HG03520 (cell line): ENCODE measurements around the gene TSGA10.
"Not testable (repeated sequence)": the region's sequence is repeated elsewhere in the genome, so short reads cannot be mapped to it uniquely, and the experiment has no call there.

Source experiments
- ATAC-seq: cut with Tn5 transposase; IDR thresholded peaks from one replicate; pipeline ENCODE4 v1.9.1; 2021; ENCODE audit warnings: mild to moderate bottlenecking, moderate library complexity; ENCODE audit not compliant: unreplicated experiment

Gene TSGA10

GRCh38 chr2:99154643-99155536, at the start of gene TSGA10, which contains the start of gene LIPT1:
Gene TSGA10 (minus strand): TSS chr2:99154942. CDS start chr2:99109439, 45,503 bp downstream.
Gene LIPT1 (plus strand): TSS chr2:99154967. CDS start chr2:99161958, 6,991 bp downstream.
- peak; percentile 95 for ATAC-seq

GRCh38 chr2:99201959-99202678, 47.4 kb upstream of the TSGA10 start:
- ATAC-seq = no peak

GRCh38 chr2:99200076-99200800, 45.5 kb upstream of the TSGA10 start:
- ATAC-seq = no peak

GRCh38 chr2:99198103-99198841, 43.5 kb upstream of the TSGA10 start:
- no peak for ATAC-seq

- ATAC-seq = not testable (repeated sequence)
These were observed 37.6 kb upstream of the TSGA10 start for GRCh38 chr2:99192364-99192763.

GRCh38 chr2:99190548-99190947, 35.8 kb upstream of the TSGA10 start:
- no peak for ATAC-seq

- ATAC-seq = no peak
These were observed 33.6 kb upstream of the TSGA10 start for GRCh38 chr2:99188357-99188756.

- ATAC-seq = no peak
These were observed 32.3 kb upstream of the TSGA10 start for GRCh38 chr2:99187011-99187410.

GRCh38 chr2:99184811-99185210, 30.1 kb upstream of the TSGA10 start:
- no peak for ATAC-seq

GRCh38 chr2:99183025-99183424, 28.3 kb upstream of the TSGA10 start:
- ATAC-seq = no peak

- ATAC-seq = no peak
These were observed 26.9 kb upstream of the TSGA10 start for GRCh38 chr2:99181624-99182000.

- peak; percentile 93 for ATAC-seq
These were observed 26.2 kb upstream of the TSGA10 start, which contains the start of the genes MITD1 and MRPL30 for GRCh38 chr2:99180755-99181623. Gene MITD1 (minus strand): TSS chr2:99181058. CDS start chr2:99180981, 77 bp downstream. Gene MRPL30 (plus strand): TSS chr2:99181184. CDS start chr2:99186204, 5,020 bp downstream.

GRCh38 chr2:99171377-99172140, 16.8 kb upstream of the TSGA10 start:
- ATAC-seq = no peak

GRCh38 chr2:99169534-99169933, 14.8 kb upstream of the TSGA10 start:
- ATAC-seq = no peak

- ATAC-seq = no peak
These were observed 11.5 kb upstream of the TSGA10 start for GRCh38 chr2:99166218-99166617.

- ATAC-seq = no peak
These were observed 4.9 kb upstream of the TSGA10 start for GRCh38 chr2:99159594-99159993.

GRCh38 chr2:99158599-99158998, 3.9 kb upstream of the TSGA10 start:
- no peak for ATAC-seq

GRCh38 chr2:99156891-99157290, 2.1 kb upstream of the TSGA10 start:
- ATAC-seq = no peak
